GM12878 (cell line): ENCODE results near the gene UGT3A2. TPM values are rescaled to one million over a fixed set of nuclear protein-coding genes. Genes with fewer than 3 reads are reported as not detected.

ENCODE experiments used
- ATAC-seq: fragments of 200-7000 bp; cut with Tn5 transposase; 3 replicates; pipeline ENCODE4 v1.9.1; 2020; ENCODE audit warnings: mild to moderate bottlenecking, moderate library complexity
- BruUV-seq: library from RNA; stranded (reverse); fragments of 400-500 nt; replicated peaks from 2 replicates; lab custom pipeline; 2021; lab: Mats Ljungman, UMichigan
- CTCF ChIA-PET: fragments of 300-600 bp; sonication (Branson Sonifier 250); formaldehyde crosslinking; extraction: SDS; loops from one replicate; lab custom pipeline; 2021; ENCODE audit warnings: inconsistent platforms; lab: Yijun Ruan, JAX
- POLR2A ChIA-PET: fragments of 350-600 bp; formaldehyde crosslinking; extraction: SDS; loops from one replicate; lab custom pipeline; 2021; ENCODE audit warnings: inconsistent platforms; lab: Charles Lee
- RAD21 ChIA-PET: fragments of 300-600 bp; sonication (Branson Sonifier 250); formaldehyde crosslinking; loops from one replicate; lab custom pipeline; 2023; ENCODE audit warnings: antibody characterized with exemption; ENCODE audit not compliant: unreplicated experiment; lab: Charles Lee
- SMC1A ChIA-PET: fragments of 300-600 bp; sonication (Branson Sonifier 250); formaldehyde crosslinking; loops from one replicate; lab custom pipeline; 2023; ENCODE audit not compliant: unreplicated experiment, uncharacterized antibody; lab: Charles Lee
- DNase-seq: peaks from one replicate; pipeline ENCODE4 v3.0.0-alpha.2; 2011; ENCODE audit warnings: low read depth, low spot score
- FAIRE-seq: peaks from 3 replicates; lab custom pipeline; 2011; peaks lifted over from hg19 to GRCh38; lab: Jason Lieb, UNC
- H2AFZ ChIP-seq: 2 replicates; pipeline ENCODE4 v1.6.0; 2011; ENCODE audit warnings: low read depth, low read length, control low read depth; ENCODE audit not compliant: control insufficient read depth
- H3K27ac ChIP-seq: 2 replicates; pipeline ENCODE4 v1.5.1; 2011; ENCODE audit warnings: control low read depth; ENCODE audit not compliant: control insufficient read depth, insufficient read depth
- H3K27me3 ChIP-seq, 2 experiments: replicated peaks in 1 of 2; 2 replicates each; pipeline versions ENCODE4 v1.6.0 to v1.6.1; 2011; ENCODE audit warnings: low read length in 1 of 2; ENCODE audit not compliant: control insufficient read depth in 2 of 2, insufficient read depth in 2 of 2
- H3K36me3 ChIP-seq, 2 experiments: 2 replicates each; pipeline ENCODE4 v1.5.1; 2011; ENCODE audit warnings: low read length in 1 of 2; ENCODE audit not compliant: control insufficient read depth in 2 of 2, insufficient read depth in 2 of 2
- H3K4me1 ChIP-seq: 2 replicates; pipeline ENCODE4 v1.6.1; 2011; ENCODE audit warnings: mild to moderate bottlenecking, low read length, moderate library complexity, mixed read lengths; ENCODE audit not compliant: control insufficient read depth, insufficient read depth
- H3K4me2 ChIP-seq: 2 replicates; pipeline ENCODE4 v1.6.0; 2011; ENCODE audit warnings: control low read depth; ENCODE audit not compliant: control insufficient read depth, insufficient read depth
- H3K4me3 ChIP-seq: fragments of 200-600 bp; sonication (generic); 2 replicates; pipeline ENCODE4 v1.5.1; 2016
- H3K79me2 ChIP-seq: 2 replicates; pipeline ENCODE4 v1.6.0; 2011; ENCODE audit warnings: low read length; ENCODE audit not compliant: control insufficient read depth, insufficient read depth
- H3K9ac ChIP-seq: 2 replicates; pipeline ENCODE4 v1.8.0; 2011; ENCODE audit warnings: low read length, control low read depth, mixed read lengths; ENCODE audit not compliant: control insufficient read depth, insufficient read depth
- H3K9me3 ChIP-seq: replicated peaks from 3 replicates; pipeline ENCODE4 v1.5.1; 2011; ENCODE audit warnings: mild to moderate bottlenecking, low read length; ENCODE audit not compliant: control insufficient read depth, insufficient read depth
- H4K20me1 ChIP-seq: 2 replicates; pipeline ENCODE4 v1.6.0; 2011; ENCODE audit not compliant: control insufficient read depth, insufficient read depth
- ATF3 ChIP-seq: IDR thresholded peaks from 2 replicates; pipeline ENCODE4 v1.6.1; 2011; ENCODE audit warnings: low read depth, mild to moderate bottlenecking, low read length, moderate library complexity, borderline replicate concordance; ENCODE audit errors: extremely low read depth
- CBX3 ChIP-seq: fragments of 200-600 bp; sonication (generic); IDR thresholded peaks from 2 replicates; pipeline ENCODE4 v1.6.1; 2016; ENCODE audit warnings: low read depth, borderline replicate concordance
- GATAD2B ChIP-seq: fragments of 450-650 bp; conservative IDR thresholded peaks from 2 replicates; pipeline ENCODE4 v1.6.1; 2017; ENCODE audit warnings: low read depth, mild to moderate bottlenecking, moderate library complexity
- JUNB ChIP-seq: IDR thresholded peaks from 2 replicates; pipeline ENCODE4 v1.6.1; 2016; ENCODE audit warnings: antibody characterized with exemption, mild to moderate bottlenecking
- MXI1 ChIP-seq: fragments of 150-350 bp; IDR thresholded peaks from 2 replicates; pipeline ENCODE4 v1.6.1; 2011; ENCODE audit warnings: low read depth, mild to moderate bottlenecking, inconsistent platforms, low read length, improper control_type of control experiment
- TARDBP ChIP-seq: IDR thresholded peaks from 2 replicates; pipeline ENCODE4 v1.6.1; 2016; ENCODE audit warnings: borderline replicate concordance
- TCF12 ChIP-seq: IDR thresholded peaks from 2 replicates; pipeline ENCODE4 v1.6.1; 2011; ENCODE audit warnings: low read depth, mild to moderate bottlenecking, low read length
- YBX1 ChIP-seq: fragments of 450-650 bp; IDR thresholded peaks from 2 replicates; pipeline ENCODE4 v1.6.1; 2016; ENCODE audit warnings: antibody characterized with exemption
- WGBS: methylation state at CpG from one replicate; pipeline ENCODE4 v1.1.6; 2016; ENCODE audit warnings: low lambda C conversion rate; ENCODE audit not compliant: insufficient replicate concordance, insufficient coverage; ENCODE audit errors: missing lambda C conversion rate; 5-methylcytosine and 5-hydroxymethylcytosine counted together
- in situ Hi-C: fragments of 300-500 bp; cut with MboI; formaldehyde crosslinking; loops from 9 replicates; pipeline ENCODE4 v1.14.3; 2018; ENCODE audit warnings: mixed read lengths
- intact Hi-C: fragments of 100-400 bp; cut with micrococcal nuclease; formaldehyde crosslinking; loops from one replicate; pipeline ENCODE4 v1.14.2; 2022; ENCODE audit not compliant: unreplicated experiment
- polyA plus RNA-seq, 11 experiments: library from polyadenylated mRNA; depleted of rRNA in 4 of 11; unstranded in 6 of 11; stranded (reverse) in 5 of 11; fragments of >200 nt; fragmentation: Nextera tagmentation in 4 of 11; fragmentation: Illumina TruSeq in 1 of 11; extraction: Ambion mirVana in 4 of 11; extraction: Trizol in 1 of 11; gene quantifications; 1 replicate in 1 of 11; 2 replicates in 10 of 11; pipeline versions ENCODE4 v1.2.1 to v1.2.3, GENCODE V29; 2011 to 2016; ENCODE audit warnings: inconsistent platforms in 2 of 11, missing spikeins in 2 of 11, low read depth in 1 of 11
- total RNA-seq, 4 experiments: library from RNA; depleted of rRNA in 3 of 4; stranded (reverse); fragments of >200 nt in 3 of 4; fragmentation: Illumina TruSeq in 1 of 4; extraction: Trizol in 1 of 4; gene quantifications; 2 replicates each; pipeline versions ENCODE4 v1.2.1 to v1.2.3, GENCODE V29; 2013 to 2021
- TF ChIP-seq, protein P1 (sequence below): IDR thresholded peaks from 2 replicates; pipeline ENCODE4 v1.6.1; 2011; ENCODE audit warnings: mild to moderate bottlenecking, low read depth, low read length, moderate library complexity; ENCODE audit not compliant: insufficient replicate concordance
- TF ChIP-seq, protein P2 (sequence below): fragments of 450-650 bp; IDR thresholded peaks from 2 replicates; pipeline ENCODE4 v1.6.1; 2017; ENCODE audit warnings: antibody characterized with exemption, mild to moderate bottlenecking, moderate library complexity

UGT3A2 gene
- total and polyA plus RNA-seq, 10 of the 15 experiments (the other 5 are each of a cell fraction or from before 2014, with no cell fraction given) = 0.02 to 0.50 (median 0.09) TPM; not detected in 7

DNA sequence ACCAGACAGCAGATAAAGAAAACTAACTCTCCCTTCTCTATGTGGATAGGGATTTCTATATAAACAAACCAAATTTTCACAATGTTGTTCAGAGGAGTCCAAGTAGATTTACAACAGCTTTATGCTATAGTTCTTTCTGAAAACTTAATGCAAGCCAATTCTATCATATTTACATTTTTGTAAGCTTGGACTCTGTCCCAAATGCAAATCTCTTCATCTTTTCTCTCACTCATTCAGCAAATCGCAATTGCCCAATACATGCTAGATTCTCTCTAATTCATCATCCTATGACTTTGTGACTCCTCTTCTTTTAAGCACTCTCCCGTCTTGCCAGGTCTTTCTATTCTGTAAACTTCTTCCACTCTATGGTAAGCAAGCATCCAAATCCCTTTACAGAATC, 39.1 kb upstream of the UGT3A2 start:
- H2AFZ ChIP-seq = no peak overlapping the region
- no peak for ATAC-seq
- DNase-seq = no peak
- no peak overlapping the region for H3K4me3 ChIP-seq
- no peaks in the 10 kb centered on the region for H3K4me1 ChIP-seq
- ChIA-PET RAD21 (no interaction called here), POLR2A (no interaction called here), CTCF (interaction anchor here (0.7 to 1.9 kb wide), 2 partner anchors 27 to 52 kb away, joined by 3 to 10 read pairs; no protein-coding TSS in a partner anchor), SMC1A (no interaction called here)
- H3K4me2 ChIP-seq = no peak overlapping the region
- TF ChIP-seq, protein P1, sequence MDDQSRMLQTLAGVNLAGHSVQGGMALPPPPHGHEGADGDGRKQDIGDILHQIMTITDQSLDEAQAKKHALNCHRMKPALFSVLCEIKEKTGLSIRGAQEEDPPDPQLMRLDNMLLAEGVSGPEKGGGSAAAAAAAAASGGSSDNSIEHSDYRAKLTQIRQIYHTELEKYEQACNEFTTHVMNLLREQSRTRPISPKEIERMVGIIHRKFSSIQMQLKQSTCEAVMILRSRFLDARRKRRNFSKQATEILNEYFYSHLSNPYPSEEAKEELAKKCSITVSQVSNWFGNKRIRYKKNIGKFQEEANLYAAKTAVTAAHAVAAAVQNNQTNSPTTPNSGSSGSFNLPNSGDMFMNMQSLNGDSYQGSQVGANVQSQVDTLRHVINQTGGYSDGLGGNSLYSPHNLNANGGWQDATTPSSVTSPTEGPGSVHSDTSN = no peak
- TF ChIP-seq MXI1 (no peak), TARDBP (no peak), JUNB (no peak)
- FAIRE-seq = no peak
- H3K27me3 ChIP-seq = no peaks in the 10 kb centered on the region
- intact Hi-C loops = no loop called here
- H3K9ac ChIP-seq = no peak overlapping the region
- in situ Hi-C loops = no loop called here
- no TSS peak for BruUV-seq
- no peak overlapping the region for H3K27ac ChIP-seq
- H3K36me3 ChIP-seq = peaks cover 0 to 2% of the 10 kb centered on the region in 2 experiments; a peak in 3 of 4 replicates
- 98% methylated on average over 2 of the region's 2 CpGs for WGBS
- H3K79me2 ChIP-seq = no peaks in the 10 kb centered on the region
- H4K20me1 ChIP-seq = no peaks in the 10 kb centered on the region
- no peaks in the 10 kb centered on the region for H3K9me3 ChIP-seq

DNA sequence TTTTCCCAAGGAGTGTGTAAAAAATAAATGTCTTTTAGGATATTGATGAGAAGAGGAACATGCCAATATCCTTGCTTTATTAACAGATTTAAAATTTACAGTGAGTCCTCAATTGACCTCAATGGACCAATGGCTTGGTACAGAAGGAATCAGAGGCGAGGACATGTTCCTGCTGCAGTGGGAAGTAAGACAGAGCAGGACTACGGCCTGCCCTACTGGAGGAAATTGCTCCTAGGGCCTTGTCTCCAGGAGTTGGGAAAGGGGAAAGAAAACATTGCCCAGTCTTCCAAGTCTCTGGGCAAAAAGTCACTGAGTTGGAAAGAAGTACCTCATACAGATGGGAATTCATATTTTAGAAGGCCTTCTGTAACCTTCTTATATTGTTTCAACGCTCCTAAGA, 33.1 kb upstream of the UGT3A2 start:
- H3K27ac ChIP-seq = no peak overlapping the region
- CTCF ChIA-PET = no interaction called here
- H3K9me3 ChIP-seq = no peaks in the 10 kb centered on the region
- intact Hi-C loops = no loop called here
- in situ Hi-C loops = no loop called here
- no peak overlapping the region for H3K9ac ChIP-seq
- WGBS = 95% methylated on average over 3 of the region's 3 CpGs
- no peaks in the 10 kb centered on the region for H3K36me3 ChIP-seq
- H3K4me1 ChIP-seq = no peaks in the 10 kb centered on the region
- H3K4me3 ChIP-seq = no peak overlapping the region
- RAD21 ChIA-PET = no interaction called here
- POLR2A ChIA-PET = no interaction called here
- no peaks in the 10 kb centered on the region for H4K20me1 ChIP-seq
- no peak overlapping the region for H2AFZ ChIP-seq
- no TSS peak for BruUV-seq
- FAIRE-seq (no peak), DNase-seq (no peak), ATAC-seq (no peak)
- no peak overlapping the region for H3K4me2 ChIP-seq
- no peaks in the 10 kb centered on the region for H3K27me3 ChIP-seq
- no peaks in the 10 kb centered on the region for H3K79me2 ChIP-seq
- SMC1A ChIA-PET = no interaction called here
- TF ChIP-seq YBX1 = no peak
- TF ChIP-seq ATF3 = no peak
- TF ChIP-seq GATAD2B = no peak
- TF ChIP-seq TCF12 = no peak
- TF ChIP-seq CBX3 = no peak
- TF ChIP-seq, protein P2, sequence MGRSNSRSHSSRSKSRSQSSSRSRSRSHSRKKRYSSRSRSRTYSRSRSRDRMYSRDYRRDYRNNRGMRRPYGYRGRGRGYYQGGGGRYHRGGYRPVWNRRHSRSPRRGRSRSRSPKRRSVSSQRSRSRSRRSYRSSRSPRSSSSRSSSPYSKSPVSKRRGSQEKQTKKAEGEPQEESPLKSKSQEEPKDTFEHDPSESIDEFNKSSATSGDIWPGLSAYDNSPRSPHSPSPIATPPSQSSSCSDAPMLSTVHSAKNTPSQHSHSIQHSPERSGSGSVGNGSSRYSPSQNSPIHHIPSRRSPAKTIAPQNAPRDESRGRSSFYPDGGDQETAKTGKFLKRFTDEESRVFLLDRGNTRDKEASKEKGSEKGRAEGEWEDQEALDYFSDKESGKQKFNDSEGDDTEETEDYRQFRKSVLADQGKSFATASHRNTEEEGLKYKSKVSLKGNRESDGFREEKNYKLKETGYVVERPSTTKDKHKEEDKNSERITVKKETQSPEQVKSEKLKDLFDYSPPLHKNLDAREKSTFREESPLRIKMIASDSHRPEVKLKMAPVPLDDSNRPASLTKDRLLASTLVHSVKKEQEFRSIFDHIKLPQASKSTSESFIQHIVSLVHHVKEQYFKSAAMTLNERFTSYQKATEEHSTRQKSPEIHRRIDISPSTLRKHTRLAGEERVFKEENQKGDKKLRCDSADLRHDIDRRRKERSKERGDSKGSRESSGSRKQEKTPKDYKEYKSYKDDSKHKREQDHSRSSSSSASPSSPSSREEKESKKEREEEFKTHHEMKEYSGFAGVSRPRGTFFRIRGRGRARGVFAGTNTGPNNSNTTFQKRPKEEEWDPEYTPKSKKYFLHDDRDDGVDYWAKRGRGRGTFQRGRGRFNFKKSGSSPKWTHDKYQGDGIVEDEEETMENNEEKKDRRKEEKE = no peak
